Measurements from ENCODE around the gene PAEP.

Gene PAEP

DNA sequence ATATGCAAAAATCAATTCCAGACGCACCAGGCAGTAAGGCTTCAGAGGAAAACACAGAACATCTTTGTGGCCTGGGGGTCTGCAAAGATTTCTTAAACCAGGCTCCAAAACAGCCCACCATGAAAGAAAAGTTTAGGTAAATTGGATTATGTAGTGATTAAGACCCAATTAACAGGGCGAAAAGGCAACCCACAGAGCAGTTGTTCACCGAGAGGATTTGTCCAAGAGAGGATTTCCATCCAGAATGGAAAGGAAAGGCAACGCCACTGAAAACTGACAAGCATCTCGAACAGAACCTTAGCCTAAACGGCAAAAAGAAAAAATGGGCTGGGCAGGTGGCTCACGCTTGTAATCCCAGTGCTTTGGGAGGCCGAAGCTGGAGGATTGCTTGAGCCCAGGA, 40.4 kb downstream of the PAEP start:
- peaks cover 3% of the 10 kb centered on the region for H3K4me1 ChIP-seq (ENCODE audit: control insufficient read depth, insufficient read depth, low read length)
- H3K9me3 ChIP-seq (ENCODE audit: control insufficient read depth, insufficient read depth, low read length) = no peaks in the 10 kb centered on the region
- no peak overlapping the region for H3K4me3 ChIP-seq (ENCODE audit: low read length)
- no peaks in the 10 kb centered on the region for H3K27me3 ChIP-seq (ENCODE audit: control insufficient read depth, insufficient read depth, low read length)
- no CpG with 5 or more reads among the region's 8 CpGs for WGBS (ENCODE audit: insufficient coverage, insufficient read length)
- DNase-seq (ENCODE audit: low read depth, low spot score) = no peak
- H3K27ac ChIP-seq (ENCODE audit: low read length) = no peak overlapping the region
- H3K36me3 ChIP-seq (ENCODE audit: control insufficient read depth, insufficient read depth, low read length) = no peaks in the 10 kb centered on the region

DNA sequence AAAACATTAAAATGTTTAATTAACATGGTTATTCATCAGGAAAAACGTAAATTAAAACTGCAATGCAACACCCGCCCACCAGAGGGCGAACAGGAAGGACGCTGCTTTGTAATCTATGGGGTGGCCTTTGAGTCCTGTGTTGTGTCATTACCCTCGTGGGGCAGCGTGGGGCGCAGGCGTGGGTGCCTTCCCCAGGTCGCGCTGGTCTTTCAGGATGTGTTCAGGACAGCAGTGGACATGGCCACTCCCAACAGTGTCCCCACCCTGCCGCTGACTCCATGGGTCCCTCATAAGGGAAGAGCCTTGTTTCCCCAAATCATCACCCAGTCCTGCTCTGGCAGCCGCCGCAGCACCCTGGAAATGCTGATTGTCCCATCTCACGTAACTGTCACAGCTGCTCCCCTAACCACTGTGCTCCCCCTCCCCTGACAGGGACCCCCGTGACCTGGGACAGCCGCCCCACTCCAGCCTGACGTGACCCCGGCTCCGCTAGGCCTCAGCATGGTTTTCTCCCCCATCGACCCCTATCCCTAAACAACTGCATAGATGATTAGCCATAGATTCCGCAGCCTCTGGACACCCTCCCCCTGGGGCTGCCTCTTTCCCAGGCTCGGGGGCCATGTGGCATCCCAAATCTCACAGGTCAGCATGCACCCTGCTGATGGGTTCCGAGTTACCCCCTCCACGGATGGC, 41.4 kb downstream of the PAEP start:
- Histone ChIP-seq H3K27ac (ENCODE audit: low read length) (no peak overlapping the region), H3K36me3 (ENCODE audit: control insufficient read depth, insufficient read depth, low read length) (no peaks in the 10 kb centered on the region), H3K4me1 (ENCODE audit: control insufficient read depth, insufficient read depth, low read length) (peaks cover 3% of the 10 kb centered on the region), H3K27me3 (ENCODE audit: control insufficient read depth, insufficient read depth, low read length) (no peaks in the 10 kb centered on the region), H3K4me3 (ENCODE audit: low read length) (no peak overlapping the region), H3K9me3 (ENCODE audit: control insufficient read depth, insufficient read depth, low read length) (no peaks in the 10 kb centered on the region)
- peak; percentile 27 for DNase-seq (ENCODE audit: low read depth, low spot score)
- WGBS (ENCODE audit: insufficient coverage, insufficient read length) = no CpG with 5 or more reads among the region's 24 CpGs

DNA sequence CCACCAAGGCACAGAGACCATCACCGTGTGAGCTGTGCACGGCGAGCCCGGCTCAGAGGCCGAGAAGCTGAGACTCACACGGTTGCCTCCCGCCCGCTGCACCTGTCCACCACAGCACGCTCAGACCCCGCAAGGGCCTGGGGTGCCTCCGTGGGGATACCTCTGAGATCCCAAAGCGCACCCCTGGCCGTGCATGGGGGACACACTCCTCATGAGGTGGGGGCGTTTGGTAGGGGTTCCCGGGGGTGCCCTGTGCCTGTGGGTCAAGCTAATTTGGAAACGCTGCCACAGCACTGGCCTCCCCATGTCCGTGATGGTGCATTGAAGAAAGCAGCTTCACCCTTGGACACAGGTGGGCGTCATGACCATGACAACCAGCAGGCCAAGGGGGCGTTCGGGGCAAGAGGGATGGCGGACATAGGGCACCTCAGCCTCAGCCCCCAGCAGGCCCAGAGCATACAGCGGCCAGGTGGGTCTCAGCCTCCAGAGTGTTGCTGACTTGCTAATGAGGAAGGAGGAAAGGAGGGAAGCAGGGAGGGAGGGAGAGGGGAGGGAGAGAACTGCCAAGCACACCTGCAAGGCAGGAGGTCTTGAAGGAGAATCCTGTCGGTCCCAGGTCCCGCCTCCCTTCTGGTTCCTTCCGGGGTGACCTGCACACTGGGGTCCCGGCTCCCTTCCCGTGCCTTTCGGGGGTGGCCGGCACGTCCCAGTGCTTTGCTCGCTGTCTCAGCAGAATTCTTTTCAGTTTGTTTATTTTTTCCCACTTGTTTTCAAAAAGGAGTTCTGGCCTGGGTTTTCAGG, 43.1 kb downstream of the PAEP start:
- Histone ChIP-seq H3K27ac (ENCODE audit: low read length) (no peak overlapping the region), H3K27me3 (ENCODE audit: control insufficient read depth, insufficient read depth, low read length) (no peaks in the 10 kb centered on the region), H3K4me3 (ENCODE audit: low read length) (no peak overlapping the region), H3K36me3 (ENCODE audit: control insufficient read depth, insufficient read depth, low read length) (no peaks in the 10 kb centered on the region; the same call in 1 of the 2 replicates), H3K4me1 (ENCODE audit: control insufficient read depth, insufficient read depth, low read length) (peaks cover 3% of the 10 kb centered on the region), H3K9me3 (ENCODE audit: control insufficient read depth, insufficient read depth, low read length) (no peaks in the 10 kb centered on the region)
- DNase-seq (ENCODE audit: low read depth, low spot score) = no peak
- WGBS (ENCODE audit: insufficient coverage, insufficient read length) = no CpG with 5 or more reads among the region's 31 CpGs

DNA sequence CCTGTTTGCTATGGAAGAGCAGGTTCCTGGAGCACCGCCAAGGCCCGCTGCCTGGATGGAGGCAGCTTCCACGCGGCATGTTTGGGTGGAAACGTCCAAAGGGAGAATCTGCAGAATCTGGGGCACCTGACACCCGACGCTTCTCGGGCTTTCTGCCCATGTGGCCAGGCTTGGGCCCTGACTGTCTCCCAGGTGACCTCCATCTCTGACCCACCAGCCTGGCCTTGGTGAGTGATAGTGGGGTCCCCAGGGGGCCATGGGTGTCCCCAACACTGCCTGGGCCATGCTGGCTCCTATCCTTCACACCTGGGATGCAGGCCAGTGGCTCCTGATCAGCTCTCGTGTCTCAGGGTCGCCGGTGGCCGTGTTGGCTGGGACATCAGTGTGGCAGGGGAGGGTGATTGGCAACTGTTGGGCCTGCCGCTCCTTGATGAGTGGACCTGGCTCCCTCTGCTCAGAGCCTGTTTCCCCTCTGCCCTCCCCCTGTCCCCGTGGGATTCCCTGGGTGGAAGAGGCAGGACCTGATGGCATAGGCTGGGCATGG, 43.8 kb downstream of the PAEP start:
- Histone ChIP-seq H3K27ac (ENCODE audit: low read length) (no peak overlapping the region), H3K4me1 (ENCODE audit: control insufficient read depth, insufficient read depth, low read length) (peaks cover 3% of the 10 kb centered on the region), H3K4me3 (ENCODE audit: low read length) (no peak overlapping the region), H3K36me3 (ENCODE audit: control insufficient read depth, insufficient read depth, low read length) (no peaks in the 10 kb centered on the region; the same call in 1 of the 2 replicates), H3K27me3 (ENCODE audit: control insufficient read depth, insufficient read depth, low read length) (no peaks in the 10 kb centered on the region), H3K9me3 (ENCODE audit: control insufficient read depth, insufficient read depth, low read length) (no peaks in the 10 kb centered on the region)
- DNase-seq (ENCODE audit: low read depth, low spot score) = no peak
- no CpG with 5 or more reads among the region's 14 CpGs for WGBS (ENCODE audit: insufficient coverage, insufficient read length)

DNA sequence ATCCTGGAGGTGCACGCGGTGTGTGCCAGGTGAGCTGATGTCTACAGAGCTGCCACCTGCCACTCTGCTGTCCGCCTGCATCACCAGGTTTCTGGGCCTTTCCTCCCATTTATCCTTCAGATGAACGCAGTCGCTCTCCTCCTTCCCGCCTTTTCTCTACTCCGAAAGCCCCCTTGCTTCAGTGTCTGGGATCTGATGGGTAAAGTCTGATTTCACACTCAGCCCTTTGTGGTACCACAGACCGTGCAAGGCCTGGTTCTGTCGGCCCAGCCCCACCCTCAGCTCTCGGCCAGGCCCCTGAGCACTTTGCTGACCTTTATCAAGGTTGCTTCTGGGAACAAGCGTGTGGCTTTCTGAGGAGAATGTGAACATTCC, 45.3 kb downstream of the PAEP start:
- no peak for DNase-seq (ENCODE audit: low read depth, low spot score)
- peaks cover 3% of the 10 kb centered on the region for H3K4me1 ChIP-seq (ENCODE audit: control insufficient read depth, insufficient read depth, low read length)
- H3K27ac ChIP-seq (ENCODE audit: low read length) = no peak overlapping the region
- H3K9me3 ChIP-seq (ENCODE audit: control insufficient read depth, insufficient read depth, low read length) = no peaks in the 10 kb centered on the region
- no peaks in the 10 kb centered on the region; the same call in 1 of the 2 replicates for H3K36me3 ChIP-seq (ENCODE audit: control insufficient read depth, insufficient read depth, low read length)
- H3K4me3 ChIP-seq (ENCODE audit: low read length) = no peak overlapping the region
- no CpG with 5 or more reads among the region's 11 CpGs for WGBS (ENCODE audit: insufficient coverage, insufficient read length)
- no peaks in the 10 kb centered on the region for H3K27me3 ChIP-seq (ENCODE audit: control insufficient read depth, insufficient read depth, low read length)

DNA sequence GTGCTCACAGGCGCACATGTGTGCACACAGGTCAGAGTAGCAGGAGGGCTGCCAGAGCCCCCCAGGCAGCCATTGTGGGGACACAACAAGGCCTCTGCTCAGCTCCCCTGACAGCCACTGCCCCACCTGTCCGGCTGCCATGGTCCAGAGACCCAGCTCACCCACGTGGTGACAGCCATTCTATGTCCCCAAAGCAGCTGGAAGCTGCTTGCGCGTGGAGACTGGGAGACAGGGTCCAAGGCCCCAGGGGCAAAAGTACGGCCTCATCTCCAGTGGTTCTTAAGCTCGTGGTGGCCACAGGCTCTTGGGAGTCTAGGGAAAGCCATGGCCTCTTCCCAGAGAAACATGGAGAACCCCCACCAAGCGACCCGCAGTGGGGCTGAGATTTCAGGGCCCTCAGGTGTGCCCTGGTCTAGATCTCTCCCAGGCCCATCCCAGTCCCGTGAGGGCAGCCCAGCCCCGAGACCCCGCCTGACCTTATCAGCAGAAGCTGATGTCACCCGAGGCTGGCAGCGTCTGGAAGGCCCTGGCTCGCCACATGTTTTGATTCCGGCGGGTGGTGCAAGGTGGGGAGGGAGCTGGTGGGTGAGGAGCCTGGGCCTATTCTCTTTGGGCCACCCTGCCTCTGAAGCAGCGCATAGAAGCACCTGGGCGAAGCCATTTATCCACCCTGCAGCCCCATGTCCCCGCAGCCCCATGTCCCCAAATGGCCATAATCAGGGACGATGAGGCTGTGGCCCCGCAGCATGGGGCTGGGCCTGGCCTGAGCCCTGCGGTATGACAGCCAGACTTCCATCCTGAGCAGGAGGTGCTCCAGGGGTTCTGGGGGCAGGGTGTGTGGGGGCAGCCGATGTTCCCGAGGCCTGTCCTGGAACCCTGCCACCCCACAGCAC, 46.1 kb downstream of the PAEP start:
- DNase-seq (ENCODE audit: low read depth, low spot score) = no peak
- no peaks in the 10 kb centered on the region; the same call in 1 of the 2 replicates for H3K36me3 ChIP-seq (ENCODE audit: control insufficient read depth, insufficient read depth, low read length)
- H3K4me1 ChIP-seq (ENCODE audit: control insufficient read depth, insufficient read depth, low read length) = peaks cover 3% of the 10 kb centered on the region
- no peaks in the 10 kb centered on the region for H3K27me3 ChIP-seq (ENCODE audit: control insufficient read depth, insufficient read depth, low read length)
- H3K4me3 ChIP-seq (ENCODE audit: low read length) = no peak overlapping the region
- no peak overlapping the region for H3K27ac ChIP-seq (ENCODE audit: low read length)
- no peaks in the 10 kb centered on the region for H3K9me3 ChIP-seq (ENCODE audit: control insufficient read depth, insufficient read depth, low read length)
- WGBS (ENCODE audit: insufficient coverage, insufficient read length) = no CpG with 5 or more reads among the region's 25 CpGs

DNA sequence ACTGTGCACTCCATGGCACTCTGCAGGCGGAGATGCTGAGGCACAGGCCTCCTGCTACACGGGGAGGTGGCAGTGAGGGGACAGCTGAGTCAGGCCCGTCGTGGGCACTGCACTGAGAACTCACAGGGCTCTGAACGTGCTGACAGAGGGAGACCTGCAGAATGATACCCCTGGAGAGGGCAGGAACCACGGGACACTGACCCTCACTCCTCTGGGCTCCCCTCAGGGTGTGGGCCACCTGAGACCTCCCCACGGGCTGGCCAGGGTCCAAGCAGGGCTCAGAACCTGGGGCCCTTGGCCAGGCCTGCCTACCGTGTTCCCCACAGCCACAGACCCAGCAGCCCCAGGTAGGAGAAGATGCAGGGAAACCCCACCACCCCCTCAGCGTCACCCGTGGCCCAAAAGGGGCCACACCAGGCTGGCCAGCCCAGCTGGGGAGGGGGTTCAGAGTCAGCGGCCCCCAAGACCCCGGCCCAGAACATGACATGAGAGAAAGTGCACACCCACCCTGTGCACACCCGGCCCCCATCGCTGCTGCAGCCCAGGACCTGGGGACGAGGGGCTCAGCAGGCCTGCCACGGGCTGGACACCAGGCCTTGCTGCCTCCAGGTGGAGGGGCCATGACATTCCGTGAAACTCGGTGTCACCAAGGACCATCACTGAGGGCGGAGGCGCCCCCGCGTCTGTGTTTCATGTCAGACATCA, 46.9 kb downstream of the PAEP start:
- no peak overlapping the region for H3K4me3 ChIP-seq (ENCODE audit: low read length)
- H3K27me3 ChIP-seq (ENCODE audit: control insufficient read depth, insufficient read depth, low read length) = no peaks in the 10 kb centered on the region
- no peaks in the 10 kb centered on the region; the same call in 1 of the 2 replicates for H3K36me3 ChIP-seq (ENCODE audit: control insufficient read depth, insufficient read depth, low read length)
- H3K27ac ChIP-seq (ENCODE audit: low read length) = no peak overlapping the region
- DNase-seq (ENCODE audit: low read depth, low spot score) = no peak
- H3K4me1 ChIP-seq (ENCODE audit: control insufficient read depth, insufficient read depth, low read length) = peaks cover 3% of the 10 kb centered on the region
- WGBS (ENCODE audit: insufficient coverage, insufficient read length) = no CpG with 5 or more reads among the region's 22 CpGs
- H3K9me3 ChIP-seq (ENCODE audit: control insufficient read depth, insufficient read depth, low read length) = no peaks in the 10 kb centered on the region

DNA sequence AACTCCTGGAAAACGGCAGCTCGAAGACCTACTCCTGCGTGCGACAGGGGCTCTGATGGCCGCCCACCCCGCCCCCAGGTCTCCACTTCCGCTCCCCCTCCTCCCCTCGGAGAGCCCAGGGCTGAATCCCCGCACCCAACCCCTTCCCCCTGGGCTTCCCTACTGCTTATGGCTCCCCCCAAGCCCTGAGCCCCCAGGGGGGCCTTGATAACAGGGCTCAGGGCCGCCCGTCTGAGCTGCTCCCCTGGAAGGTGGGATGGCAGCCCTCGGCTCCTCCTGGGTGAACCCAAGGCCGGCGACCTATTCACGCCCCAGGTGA, 47.4 kb downstream of the PAEP start:
- H3K27me3 ChIP-seq (ENCODE audit: control insufficient read depth, insufficient read depth, low read length) = no peaks in the 10 kb centered on the region
- H3K4me1 ChIP-seq (ENCODE audit: control insufficient read depth, insufficient read depth, low read length) = peaks cover 3% of the 10 kb centered on the region
- no peaks in the 10 kb centered on the region for H3K9me3 ChIP-seq (ENCODE audit: control insufficient read depth, insufficient read depth, low read length)
- no peak overlapping the region for H3K27ac ChIP-seq (ENCODE audit: low read length)
- no CpG with 5 or more reads among the region's 15 CpGs for WGBS (ENCODE audit: insufficient coverage, insufficient read length)
- no peak overlapping the region for H3K4me3 ChIP-seq (ENCODE audit: low read length)
- no peaks in the 10 kb centered on the region; the same call in 1 of the 2 replicates for H3K36me3 ChIP-seq (ENCODE audit: control insufficient read depth, insufficient read depth, low read length)
- DNase-seq (ENCODE audit: low read depth, low spot score) = no peak

DNA sequence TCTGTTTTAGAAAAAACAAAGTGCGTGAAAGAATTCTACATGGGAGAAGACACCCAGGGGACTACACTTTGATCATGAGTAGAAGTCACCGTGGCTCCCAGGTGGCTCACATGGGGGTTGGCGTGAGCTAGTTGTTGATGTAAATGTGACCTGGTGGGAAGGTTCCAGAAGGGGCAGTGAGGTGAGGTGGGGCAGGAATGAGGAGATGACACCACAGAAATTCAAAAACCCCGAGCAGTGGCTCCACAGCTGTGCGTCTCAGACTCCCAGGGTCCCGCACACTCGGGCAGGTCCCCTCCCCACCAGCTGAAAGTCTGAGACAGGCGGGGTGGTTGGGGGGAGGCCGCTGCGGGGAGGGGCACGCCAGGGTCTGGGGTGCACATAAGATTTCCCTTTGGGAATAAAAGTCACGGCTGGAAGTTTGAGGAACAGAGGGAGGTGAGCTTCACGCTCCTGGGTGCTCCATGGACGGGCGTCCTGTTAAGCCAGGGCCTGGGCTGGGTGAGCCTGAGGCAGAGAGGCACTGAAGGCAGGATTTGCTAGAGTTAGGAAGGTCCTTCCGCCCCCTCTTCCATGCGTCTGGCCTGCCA, 47.9 kb downstream of the PAEP start:
- no peak overlapping the region for H3K4me3 ChIP-seq (ENCODE audit: low read length)
- H3K27ac ChIP-seq (ENCODE audit: low read length) = no peak overlapping the region
- no peaks in the 10 kb centered on the region for H3K9me3 ChIP-seq (ENCODE audit: control insufficient read depth, insufficient read depth, low read length)
- H3K27me3 ChIP-seq (ENCODE audit: control insufficient read depth, insufficient read depth, low read length) = no peaks in the 10 kb centered on the region
- DNase-seq (ENCODE audit: low read depth, low spot score) = no peak
- no peaks in the 10 kb centered on the region; the same call in 1 of the 2 replicates for H3K36me3 ChIP-seq (ENCODE audit: control insufficient read depth, insufficient read depth, low read length)
- WGBS (ENCODE audit: insufficient coverage, insufficient read length) = no CpG with 5 or more reads among the region's 17 CpGs
- H3K4me1 ChIP-seq (ENCODE audit: control insufficient read depth, insufficient read depth, low read length) = no peaks in the 10 kb centered on the region; the same call in 1 of the 2 replicates
